SK-N-SH (cell line): ENCODE data around the gene ADCY4.

Source experiments
- CHD2 ChIP-seq: fragments of 150-350 bp; IDR thresholded peaks from 2 replicates; pipeline ENCODE4 v1.6.1; 2018; ENCODE audit warnings: low read length; ENCODE audit not compliant: partially characterized antibody
- CTCF ChIP-seq: fragments of 200-600 bp; sonication (generic); IDR thresholded peaks from 2 replicates; pipeline ENCODE4 v1.6.1; 2017; ENCODE audit warnings: antibody characterized with exemption, mild to moderate bottlenecking, moderate library complexity
- EZH2phosphoT487 ChIP-seq: fragments of 200-600 bp; sonication (generic); IDR thresholded peaks from 2 replicates; pipeline ENCODE4 v1.6.1; 2017; ENCODE audit warnings: low read depth, mixed run types, mild to moderate bottlenecking, antibody characterized with exemption, moderate library complexity, borderline replicate concordance
- PBX3 ChIP-seq: IDR thresholded peaks from 2 replicates; pipeline ENCODE4; 2012
- POLR2AphosphoS5 ChIP-seq: IDR thresholded peaks from 2 replicates; pipeline ENCODE4 v1.6.1; 2012; ENCODE audit warnings: low read depth, low read length
- RAD21 ChIP-seq: IDR thresholded peaks from 2 replicates; pipeline ENCODE4 v1.6.1; 2012; ENCODE audit warnings: mild to moderate bottlenecking, low read length
- REST ChIP-seq: IDR thresholded peaks from 2 replicates; pipeline ENCODE4 v1.6.1; 2012; ENCODE audit warnings: mild to moderate bottlenecking, low read depth, low read length, moderate library complexity
- RXRA ChIP-seq: IDR thresholded peaks from 2 replicates; pipeline ENCODE4 v1.4.0; 2012; ENCODE audit warnings: low read depth, mild to moderate bottlenecking, borderline replicate concordance
- SMC3 ChIP-seq: IDR thresholded peaks from 2 replicates; pipeline ENCODE4 v1.6.1; 2012; ENCODE audit warnings: low read depth, low read length, improper control_type of control experiment
- TCF12 ChIP-seq: IDR thresholded peaks from 2 replicates; pipeline ENCODE4 v1.4.0; 2012
- TF ChIP-seq, protein P1 (sequence below): IDR thresholded peaks from 2 replicates; pipeline ENCODE4 v1.4.0; 2012; ENCODE audit warnings: low read depth
- TF ChIP-seq, protein P2 (sequence below): IDR thresholded peaks from 2 replicates; pipeline ENCODE4 v1.4.0; 2012; ENCODE audit warnings: low read depth, borderline replicate concordance

DNA sequence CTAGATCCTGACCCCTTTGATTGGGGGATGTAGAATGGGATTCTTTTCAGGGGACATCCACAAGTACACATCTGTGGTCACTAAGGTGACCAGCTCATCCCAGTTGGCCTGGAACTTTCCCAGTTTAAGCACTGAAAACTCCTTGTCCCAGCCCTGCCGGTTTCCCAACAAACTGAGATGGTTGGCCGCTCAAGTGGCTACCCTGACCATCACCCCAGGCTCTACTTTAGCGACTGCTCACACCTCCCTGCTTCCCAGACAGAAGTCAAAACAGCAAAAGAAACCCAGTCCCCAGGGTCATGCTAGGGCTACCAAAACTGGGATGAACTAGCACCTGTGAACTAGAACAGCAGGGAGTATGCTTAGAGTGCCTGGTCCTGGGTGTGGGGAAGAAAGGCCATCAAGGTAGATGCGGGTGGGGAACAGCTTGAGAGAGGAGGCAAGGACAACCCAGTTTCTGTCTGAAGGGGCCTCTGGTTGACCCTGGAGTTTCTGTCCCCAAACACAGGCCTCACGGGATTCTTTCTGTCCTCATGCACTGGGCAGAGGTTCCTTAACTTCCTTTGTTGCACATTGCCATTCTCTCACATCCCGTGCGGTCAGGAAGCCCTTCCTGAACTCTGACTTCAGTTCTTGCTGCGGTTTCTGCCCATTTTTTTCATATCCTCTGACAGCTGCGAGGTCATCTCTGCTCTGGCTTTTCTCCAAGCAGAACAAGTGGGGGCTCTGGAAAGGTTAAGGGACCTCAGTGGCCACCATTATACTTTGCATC is 21.9 kb downstream of the ADCY4 start:
- TF ChIP-seq CTCF = no peak
- TF ChIP-seq POLR2AphosphoS5 = no peak
- no peak for TF ChIP-seq REST
- no peak for TF ChIP-seq PBX3
- TF ChIP-seq, protein P1, sequence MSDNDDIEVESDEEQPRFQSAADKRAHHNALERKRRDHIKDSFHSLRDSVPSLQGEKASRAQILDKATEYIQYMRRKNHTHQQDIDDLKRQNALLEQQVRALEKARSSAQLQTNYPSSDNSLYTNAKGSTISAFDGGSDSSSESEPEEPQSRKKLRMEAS = no peak
- no peak for TF ChIP-seq RAD21
- no peak for TF ChIP-seq RXRA
- TF ChIP-seq TCF12 = no peak
- no peak for TF ChIP-seq CHD2
- TF ChIP-seq, protein P2, sequence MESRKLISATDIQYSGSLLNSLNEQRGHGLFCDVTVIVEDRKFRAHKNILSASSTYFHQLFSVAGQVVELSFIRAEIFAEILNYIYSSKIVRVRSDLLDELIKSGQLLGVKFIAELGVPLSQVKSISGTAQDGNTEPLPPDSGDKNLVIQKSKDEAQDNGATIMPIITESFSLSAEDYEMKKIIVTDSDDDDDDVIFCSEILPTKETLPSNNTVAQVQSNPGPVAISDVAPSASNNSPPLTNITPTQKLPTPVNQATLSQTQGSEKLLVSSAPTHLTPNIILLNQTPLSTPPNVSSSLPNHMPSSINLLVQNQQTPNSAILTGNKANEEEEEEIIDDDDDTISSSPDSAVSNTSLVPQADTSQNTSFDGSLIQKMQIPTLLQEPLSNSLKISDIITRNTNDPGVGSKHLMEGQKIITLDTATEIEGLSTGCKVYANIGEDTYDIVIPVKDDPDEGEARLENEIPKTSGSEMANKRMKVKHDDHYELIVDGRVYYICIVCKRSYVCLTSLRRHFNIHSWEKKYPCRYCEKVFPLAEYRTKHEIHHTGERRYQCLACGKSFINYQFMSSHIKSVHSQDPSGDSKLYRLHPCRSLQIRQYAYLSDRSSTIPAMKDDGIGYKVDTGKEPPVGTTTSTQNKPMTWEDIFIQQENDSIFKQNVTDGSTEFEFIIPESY = no peak
- TF ChIP-seq EZH2phosphoT487 = no peak
- TF ChIP-seq SMC3 = no peak
